ENCODE results near the gene DLL4. TPM values are rescaled to one million over a fixed set of nuclear protein-coding genes. Genes with fewer than 3 reads are reported as not detected.

The DLL4 gene
- total RNA-seq, 1 experiment from 2014 or later: 1.5 TPM

- no peaks in the 10 kb centered on the region for H4K20me1 ChIP-seq (ENCODE audit: insufficient read depth)
- H2AFZ ChIP-seq (ENCODE audit: low read depth, low read length, poor library complexity, severe bottlenecking): no peak overlapping the region
- intact Hi-C loops (cut with micrococcal nuclease): no loop called here
- H3K27ac ChIP-seq (ENCODE audit: low read depth, low read length): no peak overlapping the region
- RAD21 ChIA-PET (ENCODE audit: low non-redundant PET in 1 of 2, low total read pairs in 2 of 2, uncharacterized antibody in 2 of 2, unreplicated experiment in 2 of 2): no interaction called here
- H3K9me3 ChIP-seq (ENCODE audit: control insufficient read depth in 1 of 2, insufficient read depth in 1 of 2, low read depth in 1 of 2, low read length in 2 of 2): no peaks in the 10 kb centered on the region
- no peak for ATAC-seq
- no peaks in the 10 kb centered on the region for H3K9me2 ChIP-seq (ENCODE audit: insufficient read depth)
- no peak overlapping the region for H3K4me3 ChIP-seq (replicated peaks in 1 of 2; ENCODE audit: low read depth in 1 of 2, low read length in 2 of 2)
- H3K36me3 ChIP-seq (ENCODE audit: control insufficient read depth in 1 of 2, insufficient read depth in 2 of 2, low read length in 2 of 2): no peaks in the 10 kb centered on the region
- H3K4me2 ChIP-seq (ENCODE audit: low read length): no peak overlapping the region
- no peak overlapping the region for H3K9ac ChIP-seq (ENCODE audit: low read length)
- no peaks in the 10 kb centered on the region for H3K79me2 ChIP-seq (ENCODE audit: insufficient read depth, low read length)
- BruUV-seq (replicated peaks): no TSS peak
- CTCF ChIA-PET: no interaction called here
- TF ChIP-seq CBX3 (IDR thresholded peaks at IDR 0.05; ENCODE audit: low read depth) (no peak), CTCF (IDR thresholded peaks at IDR 0.05 in 2 of 3, conservative IDR thresholded peaks at IDR 0.05 in 1 of 3; ENCODE audit: borderline replicate concordance in 1 of 3, insufficient read depth in 1 of 3, low read depth in 2 of 3, low read length in 2 of 3) (no peak), FOSL1 (IDR thresholded peaks at IDR 0.05; ENCODE audit: low read depth) (no peak), MAX (IDR thresholded peaks at IDR 0.05) (no peak), SIN3A (IDR thresholded peaks at IDR 0.05; ENCODE audit: low read depth) (no peak)
- peaks cover 12 to 18% of the 10 kb centered on the region in 2 experiments; a peak in 3 of 4 replicates for H3K4me1 ChIP-seq (ENCODE audit: control insufficient read depth in 1 of 2, insufficient read depth in 2 of 2, low read length in 2 of 2)
- DNase-seq (ENCODE audit: low read depth, low spot score): no peak
- no peaks in the 10 kb centered on the region for H3K27me3 ChIP-seq (ENCODE audit: insufficient read depth, low read length)
- POLR2A ChIA-PET: interaction anchor here (3.5 kb wide), 1 partner anchor 9 kb away, joined by 39 read pairs; the partner anchor contains the start of gene CHAC1
These were observed 14.7 kb downstream of the DLL4 start for GRCh38 chr15:40943764-40944365.

GRCh38 chr15:40944510-40945296 lies 15.6 kb downstream of the DLL4 start:
- Histone ChIP-seq H3K27me3 (ENCODE audit: insufficient read depth, low read length) (no peaks in the 10 kb centered on the region), H3K4me2 (ENCODE audit: low read length) (no peak overlapping the region), H4K20me1 (ENCODE audit: insufficient read depth) (no peaks in the 10 kb centered on the region), H3K4me3 (replicated peaks in 1 of 2; ENCODE audit: low read depth in 1 of 2, low read length in 2 of 2) (no peak overlapping the region), H3K27ac (ENCODE audit: low read depth, low read length) (no peak overlapping the region), H3K36me3 (ENCODE audit: control insufficient read depth in 1 of 2, insufficient read depth in 2 of 2, low read length in 2 of 2) (no peaks in the 10 kb centered on the region), H2AFZ (ENCODE audit: low read depth, low read length, poor library complexity, severe bottlenecking) (no peak overlapping the region), H3K9me3 (ENCODE audit: control insufficient read depth in 1 of 2, insufficient read depth in 1 of 2, low read depth in 1 of 2, low read length in 2 of 2) (no peaks in the 10 kb centered on the region), H3K4me1 (ENCODE audit: control insufficient read depth in 1 of 2, insufficient read depth in 2 of 2, low read length in 2 of 2) (peaks cover 12 to 18% of the 10 kb centered on the region in 2 experiments; a peak in 3 of 4 replicates), H3K9ac (ENCODE audit: low read length) (no peak overlapping the region), H3K79me2 (ENCODE audit: insufficient read depth, low read length) (no peaks in the 10 kb centered on the region), H3K9me2 (ENCODE audit: insufficient read depth) (no peaks in the 10 kb centered on the region)
- CTCF ChIA-PET: no interaction called here
- no TSS peak for BruUV-seq (replicated peaks)
- RAD21 ChIA-PET (ENCODE audit: low non-redundant PET in 1 of 2, low total read pairs in 2 of 2, uncharacterized antibody in 2 of 2, unreplicated experiment in 2 of 2): no interaction called here
- POLR2A ChIA-PET: no interaction called here
- no peak for DNase-seq (ENCODE audit: low read depth, low spot score)
- no peak for ATAC-seq
- intact Hi-C loops (cut with micrococcal nuclease): no loop called here
- TF ChIP-seq CTCF (IDR thresholded peaks at IDR 0.05 in 2 of 3, conservative IDR thresholded peaks at IDR 0.05 in 1 of 3; ENCODE audit: borderline replicate concordance in 1 of 3, insufficient read depth in 1 of 3, low read depth in 2 of 3, low read length in 2 of 3) (no peak), EZH2 (IDR thresholded peaks at IDR 0.05) (no peak), ZBTB33 (IDR thresholded peaks at IDR 0.05; ENCODE audit: extremely low read depth, insufficient replicate concordance, low read length) (no peak)

Measured in HCT116 (cell line).